GM12865 (cell line): ENCODE data around the gene PIK3CD.

Experiments
- DNase-seq: peaks from one replicate; pipeline ENCODE4 v3.0.0; 2010; ENCODE audit warnings: low read depth
- H3K4me3 ChIP-seq: 2 replicates; pipeline ENCODE4 v1.5.1; 2011; ENCODE audit warnings: mild to moderate bottlenecking, low read depth, low read length, control low read depth
- CTCF ChIP-seq: IDR thresholded peaks from 2 replicates; pipeline ENCODE4 v1.5.1; 2011; ENCODE audit warnings: low read length, control low read depth, low read depth, inconsistent platforms; ENCODE audit not compliant: insufficient read depth; ENCODE audit errors: missing control alignments

The PIK3CD gene

GRCh38 chr1:9651565-9652378 is at the start of gene PIK3CD:
Gene PIK3CD, plus strand, starts transcription at chr1:9651731. Its CDS starts 58,725 bp downstream, at chr1:9710456.
- DNase-seq: peak; percentile 63
- TF ChIP-seq CTCF: no peak
- H3K4me3 ChIP-seq: peak within 1 kb of the TSS; percentile 92

GRCh38 chr1:9601942-9602793 is 49.4 kb upstream of the PIK3CD start:
- DNase-seq: no peak
- no peak overlapping the region for H3K4me3 ChIP-seq
- no peak for TF ChIP-seq CTCF

GRCh38 chr1:9602794-9603167 is 48.8 kb upstream of the PIK3CD start:
- no peak overlapping the region for H3K4me3 ChIP-seq
- DNase-seq: no peak
- TF ChIP-seq CTCF: no peak

GRCh38 chr1:9603307-9603706 is 48.2 kb upstream of the PIK3CD start:
- TF ChIP-seq CTCF: no peak
- DNase-seq: no peak

GRCh38 chr1:9603766-9604753 is 47.5 kb upstream of the PIK3CD start:
- H3K4me3 ChIP-seq: no peak overlapping the region
- TF ChIP-seq CTCF: no peak
- DNase-seq: no peak

More at GRCh38 chr1:9603307-9603706, 48.2 kb upstream of the PIK3CD start:
- H3K4me3 ChIP-seq: no peak overlapping the region

- TF ChIP-seq CTCF: no peak
- H3K4me3 ChIP-seq: no peak overlapping the region
- DNase-seq: no peak
Measured at GRCh38 chr1:9604836-9605235, 46.7 kb upstream of the PIK3CD start.
